NT2/D1 (cell line): ENCODE measurements around the gene NFASC.

Experiments
- DNase-seq: peaks from one replicate; pipeline ENCODE4 v3.0.0-alpha.2; 2011; ENCODE audit warnings: low read depth, low spot score
- H3K27me3 ChIP-seq: 2 replicates; pipeline ENCODE4 v1.6.0; 2011; ENCODE audit warnings: mild to moderate bottlenecking; ENCODE audit not compliant: insufficient read length, insufficient read depth
- H3K36me3 ChIP-seq: 2 replicates; pipeline ENCODE4 v1.6.1; 2011; ENCODE audit warnings: mild to moderate bottlenecking, low read length, mixed read lengths; ENCODE audit not compliant: insufficient read depth, insufficient read length
- H3K4me1 ChIP-seq: 2 replicates; pipeline ENCODE4 v1.5.1; 2011; ENCODE audit not compliant: insufficient read depth, insufficient read length
- H3K4me3 ChIP-seq: 2 replicates; pipeline ENCODE4 v1.5.1; 2011; ENCODE audit warnings: low read depth; ENCODE audit not compliant: insufficient read length
- H3K9ac ChIP-seq: 2 replicates; pipeline ENCODE4 v1.6.0; 2011; ENCODE audit warnings: low read depth; ENCODE audit not compliant: insufficient read length
- H3K9me3 ChIP-seq: 2 replicates; pipeline ENCODE4 v1.5.1; 2011; ENCODE audit warnings: mild to moderate bottlenecking, low read length; ENCODE audit not compliant: insufficient read depth
- SUZ12 ChIP-seq: IDR thresholded peaks from 2 replicates; pipeline ENCODE4 v1.6.1; 2011; ENCODE audit not compliant: insufficient read length, insufficient read depth; ENCODE audit errors: extremely low read depth
- YY1 ChIP-seq: IDR thresholded peaks from 2 replicates; pipeline ENCODE4 v1.6.1; 2011; ENCODE audit not compliant: insufficient read length, insufficient read depth
- ZNF274 ChIP-seq: IDR thresholded peaks from 2 replicates; pipeline ENCODE4 v1.6.1; 2011; ENCODE audit warnings: mild to moderate bottlenecking, low read depth, low read length

The NFASC gene

GRCh38 chr1:204989266-204990058 lies 118.8 kb downstream of the NFASC start:
- Histone ChIP-seq H3K4me3 (no peak overlapping the region), H3K36me3 (peaks cover 12% of the 10 kb centered on the region), H3K4me1 (peaks cover 26% of the 10 kb centered on the region), H3K9ac (no peak overlapping the region), H3K9me3 (no peaks in the 10 kb centered on the region), H3K27me3 (peaks cover 72% of the 10 kb centered on the region)
- TF ChIP-seq ZNF274: no peak
- no peak for TF ChIP-seq SUZ12
- no peak for TF ChIP-seq YY1
- peak; percentile 80 for DNase-seq

DNA sequence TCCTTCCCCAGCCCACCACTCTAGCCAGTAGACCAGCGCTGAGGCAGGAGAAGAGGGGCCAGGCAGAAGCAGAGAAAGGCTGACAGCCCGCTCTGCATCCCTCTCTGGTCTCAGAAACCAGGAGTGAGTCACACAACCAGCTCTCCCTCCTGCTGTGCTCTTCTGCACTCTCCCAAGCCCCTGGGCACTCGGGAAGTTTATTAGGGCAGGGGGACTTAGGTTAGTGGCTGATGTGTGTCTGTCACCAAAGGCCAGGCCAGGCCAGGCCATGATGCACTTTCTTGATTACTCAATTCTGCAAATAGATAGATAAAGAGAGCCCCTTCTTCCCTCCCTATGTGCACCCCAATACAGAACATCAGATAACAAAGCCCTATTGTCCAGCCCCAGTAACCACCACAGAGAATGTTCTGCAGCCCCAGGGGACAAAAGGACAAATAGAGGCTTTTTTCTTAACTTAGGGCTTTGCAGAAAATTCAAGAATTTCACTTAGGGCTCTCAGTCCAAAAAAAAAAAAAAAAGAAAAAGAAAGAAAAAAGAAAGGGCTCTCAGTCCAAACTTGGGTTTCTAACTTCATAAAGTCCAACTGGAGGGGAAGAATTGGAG lies 119.5 kb downstream of the NFASC start:
- no peak for DNase-seq
- peaks cover 26% of the 10 kb centered on the region for H3K4me1 ChIP-seq
- H3K4me3 ChIP-seq: no peak overlapping the region
- H3K36me3 ChIP-seq: peaks cover 12% of the 10 kb centered on the region
- peaks cover 75% of the 10 kb centered on the region for H3K27me3 ChIP-seq
- TF ChIP-seq SUZ12 (no peak), ZNF274 (no peak), YY1 (no peak)
- no peak overlapping the region for H3K9ac ChIP-seq
- H3K9me3 ChIP-seq: no peaks in the 10 kb centered on the region

DNA sequence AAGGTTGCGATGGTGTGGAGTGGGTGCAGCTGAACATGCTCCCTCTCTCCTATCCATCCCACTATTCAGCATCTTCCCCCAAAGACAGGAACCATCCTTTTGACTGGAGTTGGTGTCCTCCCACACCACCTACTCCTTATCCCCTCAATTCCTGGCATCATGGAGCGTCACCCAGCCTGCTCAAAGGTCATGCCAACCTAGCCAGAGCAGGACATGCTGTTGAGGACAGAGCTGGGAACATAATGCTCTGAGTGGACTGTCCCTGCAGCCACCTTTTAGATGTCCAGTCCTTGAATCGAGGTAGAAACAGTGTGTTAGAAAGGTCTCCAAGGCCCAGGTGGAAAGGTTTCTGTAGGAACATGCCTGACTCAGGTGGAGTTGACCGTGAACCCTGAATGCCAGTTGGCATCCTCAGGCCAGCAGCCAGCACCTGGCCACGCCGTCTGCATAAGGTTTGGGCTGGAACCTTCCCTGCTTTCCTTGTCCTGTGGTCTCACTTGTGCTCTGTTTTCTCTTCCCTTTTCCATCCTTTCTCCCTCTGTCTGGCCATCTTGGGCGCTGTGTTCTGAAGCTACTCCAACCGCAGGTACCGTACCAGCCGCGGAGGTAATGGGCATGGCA lies 120.2 kb downstream of the NFASC start:
- H3K27me3 ChIP-seq: peaks cover 78% of the 10 kb centered on the region
- peaks cover 6% of the 10 kb centered on the region for H3K36me3 ChIP-seq
- DNase-seq: no peak
- H3K9me3 ChIP-seq: no peaks in the 10 kb centered on the region
- no peak overlapping the region for H3K9ac ChIP-seq
- TF ChIP-seq ZNF274: no peak
- no peak overlapping the region for H3K4me3 ChIP-seq
- H3K4me1 ChIP-seq: peaks cover 26% of the 10 kb centered on the region

DNA sequence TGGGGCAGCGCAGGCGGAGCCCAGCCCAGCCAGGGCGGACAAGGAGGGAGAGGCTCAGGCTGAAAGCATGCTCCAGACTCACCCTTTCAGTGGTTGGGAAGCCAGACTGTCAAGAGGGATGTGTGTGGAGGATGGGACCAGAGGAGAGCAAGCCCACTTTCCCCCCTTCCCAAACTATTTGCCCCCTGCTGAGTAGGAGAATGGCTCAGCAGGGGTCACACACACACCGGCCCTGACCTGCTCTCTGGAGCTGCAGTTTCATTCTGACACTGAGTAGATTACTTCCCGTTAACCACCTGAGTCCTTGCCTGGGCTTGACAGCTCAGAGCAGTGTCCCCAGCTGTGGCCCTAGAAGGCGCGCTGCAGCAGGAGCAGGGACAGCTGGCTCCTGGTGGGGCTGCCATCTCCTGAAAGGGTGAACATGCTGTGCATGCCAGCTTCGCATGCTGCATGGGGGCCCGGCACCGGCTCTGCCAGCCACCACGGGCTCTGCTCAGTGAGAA lies 120.7 kb downstream of the NFASC start:
- DNase-seq: peak; percentile 89
- Histone ChIP-seq H3K9me3 (no peaks in the 10 kb centered on the region), H3K27me3 (peaks cover 81% of the 10 kb centered on the region), H3K36me3 (peaks cover under 1% of the 10 kb centered on the region), H3K9ac (no peak overlapping the region), H3K4me1 (peaks cover 26% of the 10 kb centered on the region), H3K4me3 (no peak overlapping the region)
- TF ChIP-seq SUZ12 (no peak), YY1 (no peak), ZNF274 (no peak)

GRCh38 chr1:204992201-204992997 lies 121.7 kb downstream of the NFASC start:
- H3K9me3 ChIP-seq: no peaks in the 10 kb centered on the region
- DNase-seq: no peak
- H3K4me1 ChIP-seq: peaks cover 26% of the 10 kb centered on the region
- no peak overlapping the region for H3K9ac ChIP-seq
- peak; percentile 31 for TF ChIP-seq SUZ12
- no peak for TF ChIP-seq ZNF274
- TF ChIP-seq YY1: no peak
- peaks cover 89% of the 10 kb centered on the region for H3K27me3 ChIP-seq
- no peak overlapping the region for H3K4me3 ChIP-seq
- no peaks in the 10 kb centered on the region for H3K36me3 ChIP-seq

GRCh38 chr1:204992998-204993314 lies 122.3 kb downstream of the NFASC start:
- DNase-seq: no peak
- Histone ChIP-seq H3K4me3 (no peak overlapping the region), H3K27me3 (peaks cover 91% of the 10 kb centered on the region), H3K36me3 (no peaks in the 10 kb centered on the region), H3K9ac (no peak overlapping the region), H3K4me1 (peaks cover 26% of the 10 kb centered on the region), H3K9me3 (no peaks in the 10 kb centered on the region)
- TF ChIP-seq SUZ12: peak; percentile 12
- TF ChIP-seq ZNF274: no peak
